ENCODE data around the gene MMP25. TPM values are rescaled to one million over a fixed set of nuclear protein-coding genes. Genes with fewer than 3 reads are reported as not detected.
A peak's percentile ranks its signal among the peaks of the same experiment; 100 is the strongest.

The MMP25 gene
- total and polyA plus RNA-seq, 2 donors (not counting 1 experiment from before 2014, with no cell fraction given) = 0.12 to 0.22 TPM

DNA sequence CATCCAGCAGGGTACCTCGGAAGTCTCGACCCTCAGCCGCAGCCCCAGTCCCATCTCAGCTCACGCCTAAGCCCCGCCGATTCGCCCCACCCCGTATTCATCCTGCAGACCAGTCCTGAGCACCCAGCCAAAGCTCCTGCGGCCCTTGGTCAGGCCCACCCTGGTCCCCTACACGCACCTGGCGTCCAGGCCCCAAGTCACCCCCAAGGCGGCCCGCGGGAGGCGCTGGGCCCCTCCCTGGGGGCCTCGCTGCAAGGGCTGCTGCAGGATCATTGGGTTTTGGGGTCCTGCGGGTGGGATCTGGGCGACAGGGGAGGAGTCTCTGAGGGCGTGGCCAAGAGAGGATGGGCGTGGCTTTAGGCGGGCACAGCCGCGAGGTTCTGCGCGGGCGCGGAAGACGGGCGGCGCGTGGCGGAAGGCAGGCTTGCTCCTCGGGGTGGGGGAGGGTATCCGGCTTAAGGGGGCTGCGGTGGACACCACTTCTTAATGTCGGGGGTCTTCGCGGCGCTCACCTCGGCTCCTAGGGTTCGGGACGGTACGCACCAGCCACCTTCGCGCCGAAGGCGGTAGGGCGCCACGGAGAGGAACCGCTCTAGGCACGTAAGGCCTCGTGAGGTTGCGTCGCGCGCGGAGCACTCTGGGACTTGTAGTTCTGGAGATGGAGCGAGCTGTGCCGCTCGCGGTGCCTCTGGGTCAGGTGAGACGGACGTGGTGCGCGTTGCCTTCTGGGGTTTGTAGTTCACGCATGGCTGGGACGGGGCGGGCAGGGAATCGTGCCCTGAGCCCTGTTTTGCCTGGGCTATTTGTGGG is 22.5 kb upstream of the MMP25 start, which contains the start of the genes HCFC1R1 and THOC6:
HCFC1R1 (minus strand) TSS at position 274 of the 810 bp plus-strand sequence; CDS start at position 273, 1 bp downstream.
THOC6 (plus strand) TSS at position 367 of the 810 bp plus-strand sequence; CDS start at position 659, 292 bp downstream.
- H3K9me3 Mint-ChIP-seq (ENCODE audit: insufficient read depth) = no peaks in the 10 kb centered on the region

More for the DNA sequence above, 22.5 kb upstream of the MMP25 start, which contains the start of the genes HCFC1R1 and THOC6:
- peak; percentile 76 for ATAC-seq (ENCODE audit: low read depth)
- peak within 1 kb of the TSS; percentile 90 for H3K4me2 ChIP-seq (replicated peaks; ENCODE audit: low read depth, low read length, poor library complexity, severe bottlenecking)
- peak within 1 kb of the TSS; percentile 43 to 79 (median 71) for H3K4me3 ChIP-seq (ENCODE audit: control extremely low read depth in 1 of 5, extremely low read depth in 1 of 5, insufficient read depth in 1 of 5, low read depth in 2 of 5, low read length in 4 of 5)
- intact Hi-C loops (cut with micrococcal nuclease) = loop anchor here (1.0 to 10.0 kb wide), 9 partner anchors 20 to 1719 kb away; partner anchors contain the start of genes PAQR4, SRRM2, UBE2I and ZNF174
- peaks cover 33% of the 10 kb centered on the region for H4K20me1 ChIP-seq (ENCODE audit: control insufficient read depth, insufficient read depth, low read length, poor library complexity, severe bottlenecking)
- DNase-seq = peak; percentile 99
- peak within 1 kb of the TSS; percentile 99 for H3K27ac Mint-ChIP-seq
- TF ChIP-seq, protein P1, sequence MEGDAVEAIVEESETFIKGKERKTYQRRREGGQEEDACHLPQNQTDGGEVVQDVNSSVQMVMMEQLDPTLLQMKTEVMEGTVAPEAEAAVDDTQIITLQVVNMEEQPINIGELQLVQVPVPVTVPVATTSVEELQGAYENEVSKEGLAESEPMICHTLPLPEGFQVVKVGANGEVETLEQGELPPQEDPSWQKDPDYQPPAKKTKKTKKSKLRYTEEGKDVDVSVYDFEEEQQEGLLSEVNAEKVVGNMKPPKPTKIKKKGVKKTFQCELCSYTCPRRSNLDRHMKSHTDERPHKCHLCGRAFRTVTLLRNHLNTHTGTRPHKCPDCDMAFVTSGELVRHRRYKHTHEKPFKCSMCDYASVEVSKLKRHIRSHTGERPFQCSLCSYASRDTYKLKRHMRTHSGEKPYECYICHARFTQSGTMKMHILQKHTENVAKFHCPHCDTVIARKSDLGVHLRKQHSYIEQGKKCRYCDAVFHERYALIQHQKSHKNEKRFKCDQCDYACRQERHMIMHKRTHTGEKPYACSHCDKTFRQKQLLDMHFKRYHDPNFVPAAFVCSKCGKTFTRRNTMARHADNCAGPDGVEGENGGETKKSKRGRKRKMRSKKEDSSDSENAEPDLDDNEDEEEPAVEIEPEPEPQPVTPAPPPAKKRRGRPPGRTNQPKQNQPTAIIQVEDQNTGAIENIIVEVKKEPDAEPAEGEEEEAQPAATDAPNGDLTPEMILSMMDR (IDR thresholded peaks at IDR 0.05) = no peak
- no peak for TF ChIP-seq EZH2 (IDR thresholded peaks at IDR 0.05; ENCODE audit: borderline replicate concordance, insufficient read depth, low read depth, low read length, poor library complexity, severe bottlenecking)
- H3K4me1 Mint-ChIP-seq = peaks cover 47% of the 10 kb centered on the region
- H3K9ac ChIP-seq (ENCODE audit: low read length) = peak within 1 kb of the TSS; percentile 90
- H3K27me3 Mint-ChIP-seq = peaks cover 1% of the 10 kb centered on the region
- H3K4me3 Mint-ChIP-seq = peak within 1 kb of the TSS; percentile 97
- H3K36me3 ChIP-seq (replicated peaks in 1 of 2; ENCODE audit: control extremely low read depth in 1 of 2, control insufficient read depth in 1 of 2, extremely low read depth in 1 of 2, insufficient read depth in 2 of 2, low read length in 1 of 2) = peaks cover 0 to 18% of the 10 kb centered on the region in 2 experiments
- peak within 1 kb of the TSS; percentile 90 for H2AFZ ChIP-seq (ENCODE audit: insufficient read depth, low read depth, low read length, poor library complexity, severe bottlenecking)
- H3K27me3 ChIP-seq (replicated peaks in 1 of 4; ENCODE audit: control extremely low read depth in 1 of 4, control insufficient read depth in 3 of 4, insufficient read depth in 4 of 4, low read length in 3 of 4) = peaks cover 0 to 5% (median 2%) of the 10 kb centered on the region in 4 experiments
- H3K27ac ChIP-seq (ENCODE audit: low read length in 2 of 2) = peak within 1 kb of the TSS; percentile 83 to 94
- CTCF ChIA-PET = interaction anchor here (0.9 to 6.9 kb wide), 7 partner anchors 9 to 127 kb away, joined by 3 to 61 read pairs (median 7); no protein-coding TSS in a partner anchor
- peaks cover 15% of the 10 kb centered on the region for H3K79me2 ChIP-seq (ENCODE audit: control insufficient read depth, insufficient read depth, low read length)
- H3K9me3 ChIP-seq (ENCODE audit: control extremely low read depth in 1 of 3, control insufficient read depth in 2 of 3, insufficient read depth in 1 of 3, low read length in 2 of 3) = no peaks in the 10 kb centered on the region
- H3K4me1 ChIP-seq (ENCODE audit: control insufficient read depth in 2 of 2, insufficient read depth in 2 of 2, low read length in 2 of 2) = peaks cover 44 to 60% of the 10 kb centered on the region in 2 donors
- POLR2A ChIA-PET = interaction anchor here (0.6 to 2.1 kb wide), 3 partner anchors 20 to 202 kb away, joined by 3 to 9 read pairs (median 3); no protein-coding TSS in a partner anchor
- under 1% methylated on average over 69 of the region's 69 CpGs for WGBS (ENCODE audit: insufficient coverage)
